Measurements from ENCODE around the gene RPP25L.

DNA sequence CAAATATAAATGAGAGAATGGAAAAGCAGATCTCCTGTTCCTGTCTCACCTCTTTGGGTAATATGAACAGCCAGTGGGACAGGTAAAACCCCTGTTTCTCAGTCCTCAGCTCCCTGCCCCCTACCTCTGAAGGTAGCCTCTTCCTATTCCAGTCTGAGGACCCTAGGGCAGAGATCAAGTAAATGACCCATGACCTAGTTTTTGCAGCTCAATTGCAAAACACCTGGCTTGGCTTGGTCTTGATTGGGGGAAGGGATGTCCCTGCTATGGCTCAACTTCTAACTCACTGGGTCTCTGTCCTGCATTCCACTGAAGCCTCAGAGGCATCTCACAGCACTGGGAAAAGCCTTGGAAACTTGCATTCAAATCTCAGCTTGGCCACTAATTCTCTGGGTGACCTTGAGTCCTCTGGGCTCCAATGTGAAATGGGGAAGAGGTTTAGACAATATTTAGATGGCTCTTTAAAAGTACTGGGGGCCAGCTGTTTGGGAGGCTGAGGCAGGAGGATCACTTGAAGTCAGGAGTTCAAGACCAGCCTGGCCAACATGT is 32.9 kb upstream of the RPP25L start:
- no peak for TF ChIP-seq GATA2 (IDR thresholded peaks at IDR 0.05; ENCODE audit: low read depth, low read length)
- TF ChIP-seq GATA3 (IDR thresholded peaks at IDR 0.05; ENCODE audit: low read depth, low read length): no peak
